H1 (cell line): ENCODE data around the gene SFT2D1. TPM values are rescaled to one million over a fixed set of nuclear protein-coding genes. Genes with fewer than 3 reads are reported as not detected.
A peak's percentile ranks its signal among the peaks of the same experiment; 100 is the strongest.

ENCODE experiments used
- CTCF ChIA-PET: fragments of 300-600 bp; sonication (Branson Sonifier 250); formaldehyde crosslinking; loops from one replicate; lab custom pipeline; 2021; ENCODE audit not compliant: partially characterized antibody; lab: Charles Lee
- POLR2A ChIA-PET: fragments of 300-600 bp; sonication (Branson Sonifier 250); formaldehyde crosslinking; loops from one replicate; lab custom pipeline; 2021; ENCODE audit warnings: inconsistent platforms; ENCODE audit not compliant: partially characterized antibody; lab: Charles Lee
- DNase-seq, 2 experiments: peaks; one replicate each; pipeline versions ENCODE4 v3.0.0 to v3.0.0-alpha.2; 2010 to 2022; ENCODE audit warnings: low spot score in 2 of 2, low read depth in 1 of 2, mixed read lengths in 1 of 2
- FAIRE-seq: peaks from 2 replicates; lab custom pipeline; 2011; peaks lifted over from hg19 to GRCh38; lab: Jason Lieb, UNC
- H2AFZ ChIP-seq: 2 replicates; pipeline ENCODE4 v1.8.1; 2012; ENCODE audit warnings: low read length, inconsistent platforms
- H2AK5ac ChIP-seq: 2 replicates; pipeline ENCODE4 v1.6.1; 2013; ENCODE audit warnings: low read depth, low read length
- H2BK120ac ChIP-seq: replicated peaks from 2 replicates; pipeline ENCODE3; 2013; ENCODE audit warnings: low read depth, low read length, inconsistent platforms
- H2BK12ac ChIP-seq: 2 replicates; pipeline ENCODE4 v1.6.1; 2013; ENCODE audit warnings: low read depth, low read length
- H2BK15ac ChIP-seq: 2 replicates; pipeline ENCODE4 v1.6.1; 2013; ENCODE audit warnings: low read length
- H2BK20ac ChIP-seq: 2 replicates; pipeline ENCODE4 v1.6.1; 2013; ENCODE audit warnings: low read length
- H2BK5ac ChIP-seq: 2 replicates; pipeline ENCODE4 v1.6.1; 2013; ENCODE audit warnings: low read depth, low read length
- H3K14ac ChIP-seq: 2 replicates; pipeline ENCODE4 v1.6.1; 2013; ENCODE audit warnings: inconsistent platforms; ENCODE audit not compliant: insufficient read length
- H3K18ac ChIP-seq: 2 replicates; pipeline ENCODE4 v1.6.1; 2013; ENCODE audit warnings: low read length; ENCODE audit errors: extremely low read depth
- H3K23ac ChIP-seq: 2 replicates; pipeline ENCODE4 v1.6.1; 2013; ENCODE audit warnings: inconsistent platforms; ENCODE audit not compliant: insufficient read length
- H3K23me2 ChIP-seq: 2 replicates; pipeline ENCODE4 v1.6.1; 2013; ENCODE audit warnings: low read depth, low read length
- H3K27ac ChIP-seq: 2 replicates; pipeline ENCODE4 v1.6.1; 2011; ENCODE audit warnings: low read depth, low read length, inconsistent platforms
- H3K27me3 ChIP-seq, 4 experiments: replicated peaks in 1 of 4; 1 replicate in 1 of 4; 2 replicates in 3 of 4; pipeline versions ENCODE4 v1.6.1 to v1.8.1; 2011 to 2013; ENCODE audit warnings: low read length in 3 of 4, mild to moderate bottlenecking in 3 of 4, inconsistent platforms in 2 of 4, mixed read lengths in 2 of 4, moderate library complexity in 1 of 4; ENCODE audit not compliant: control insufficient read depth in 3 of 4, insufficient read depth in 3 of 4; ENCODE audit errors: extremely low read depth in 1 of 4
- H3K36me3 ChIP-seq, 4 experiments: 2 replicates each; pipeline versions ENCODE4 v1.6.1 to v1.8.1; 2011 to 2013; ENCODE audit warnings: mild to moderate bottlenecking in 4 of 4, low read length in 3 of 4, moderate library complexity in 2 of 4, control low read depth in 1 of 4, inconsistent platforms in 1 of 4; ENCODE audit not compliant: insufficient read depth in 4 of 4, control insufficient read depth in 2 of 4
- H3K4ac ChIP-seq: replicated peaks from 2 replicates; pipeline ENCODE3; 2013; ENCODE audit warnings: low read length, low read depth, mixed read lengths, inconsistent platforms; ENCODE audit not compliant: insufficient read length
- H3K4me1 ChIP-seq, 4 experiments: replicated peaks in 1 of 4; 1 replicate in 1 of 4; 2 replicates in 3 of 4; pipeline versions ENCODE4 v1.6.1 to v1.8.1; 2011 to 2013; ENCODE audit warnings: low read length in 3 of 4, inconsistent platforms in 2 of 4, mixed read lengths in 1 of 4; ENCODE audit not compliant: insufficient read depth in 4 of 4, control insufficient read depth in 3 of 4
- H3K4me2 ChIP-seq, 2 experiments: 2 replicates each; pipeline versions ENCODE4 v1.6.1 to v1.8.1; 2011 to 2013; ENCODE audit warnings: low read depth in 2 of 2, low read length in 2 of 2, control low read depth in 1 of 2, inconsistent platforms in 1 of 2, mild to moderate bottlenecking in 1 of 2; ENCODE audit not compliant: insufficient read depth in 1 of 2
- H3K4me3 ChIP-seq, 4 experiments: fragments of 200-600, 300-600 bp in 1 of 4; sonication (generic), shearing (Covaris generic), sonication (Bioruptor Twin) in 1 of 4; 2 replicates each; pipeline versions ENCODE4 v1.5.1 to v1.8.1; 2011 to 2016; ENCODE audit warnings: low read length in 4 of 4, low read depth in 3 of 4, control low read depth in 2 of 4, inconsistent platforms in 2 of 4, mild to moderate bottlenecking in 2 of 4, mixed read lengths in 1 of 4, moderate library complexity in 1 of 4; ENCODE audit not compliant: insufficient read depth in 2 of 4; ENCODE audit errors: extremely low read depth in 1 of 4
- H3K56ac ChIP-seq: replicated peaks from 2 replicates; pipeline ENCODE3; 2013; ENCODE audit warnings: low read depth, mild to moderate bottlenecking, mixed read lengths, low read length, inconsistent platforms; ENCODE audit not compliant: insufficient read length
- H3K79me1 ChIP-seq: 2 replicates; pipeline ENCODE4 v1.6.1; 2013; ENCODE audit warnings: low read depth, low read length, control low read depth
- H3K79me2 ChIP-seq, 2 experiments: 2 replicates each; pipeline versions ENCODE4 v1.6.1 to v1.8.1; 2012 to 2013; ENCODE audit warnings: low read length in 2 of 2, mild to moderate bottlenecking in 2 of 2, inconsistent platforms in 1 of 2; ENCODE audit not compliant: insufficient read depth in 2 of 2, control insufficient read depth in 1 of 2
- H3K9ac ChIP-seq, 4 experiments: replicated peaks in 1 of 4; 1 replicate in 1 of 4; 2 replicates in 3 of 4; pipeline versions ENCODE4 v1.6.1 to v1.8.1; 2011 to 2013; ENCODE audit warnings: low read depth in 3 of 4, low read length in 3 of 4, control low read depth in 2 of 4, mild to moderate bottlenecking in 2 of 4, moderate library complexity in 2 of 4, inconsistent platforms in 1 of 4; ENCODE audit errors: extremely low read depth in 1 of 4
- H3K9me3 ChIP-seq, 2 experiments: 2 replicates each; pipeline versions ENCODE4 v1.6.1 to v1.8.1; 2012 to 2013; ENCODE audit warnings: mild to moderate bottlenecking in 2 of 2, moderate library complexity in 2 of 2, control low read depth in 1 of 2, inconsistent platforms in 1 of 2, low read depth in 1 of 2, low read length in 1 of 2, mixed read lengths in 1 of 2; ENCODE audit not compliant: insufficient read depth in 2 of 2
- H4K20me1 ChIP-seq, 2 experiments: replicated peaks in 1 of 2; 2 replicates each; pipeline versions ENCODE3 to v1.8.1; 2011 to 2013; ENCODE audit warnings: inconsistent platforms in 2 of 2, low read length in 2 of 2, mild to moderate bottlenecking in 1 of 2; ENCODE audit not compliant: insufficient read depth in 2 of 2, control insufficient read depth in 1 of 2
- H4K5ac ChIP-seq: 2 replicates; pipeline ENCODE4 v1.6.1; 2013; ENCODE audit warnings: low read length, low read depth, mixed read lengths, inconsistent platforms; ENCODE audit not compliant: insufficient read length
- H4K8ac ChIP-seq: 2 replicates; pipeline ENCODE4 v1.8.0; 2013; ENCODE audit warnings: mild to moderate bottlenecking, moderate library complexity, low read length, inconsistent platforms; ENCODE audit not compliant: insufficient read depth; ENCODE audit errors: extremely low read depth
- H4K91ac ChIP-seq: replicated peaks from 2 replicates; pipeline ENCODE3; 2013; ENCODE audit warnings: low read length, mixed read lengths, inconsistent platforms; ENCODE audit not compliant: insufficient read length
- BCL11A ChIP-seq, 2 experiments: IDR thresholded peaks; one replicate each; pipeline ENCODE4 v1.6.1; 2011; ENCODE audit warnings: low read depth in 2 of 2, low read length in 2 of 2, mild to moderate bottlenecking in 2 of 2
- MAFK ChIP-seq: IDR thresholded peaks from 2 replicates; pipeline ENCODE4 v1.6.1; 2012; ENCODE audit warnings: low read depth, mild to moderate bottlenecking, improper control_type of control experiment, low read length
- PHF8 ChIP-seq: fragments of 200-600 bp; sonication (generic); conservative IDR thresholded peaks from 2 replicates; pipeline ENCODE4 v1.7.1; 2012; ENCODE audit warnings: low read depth, mild to moderate bottlenecking, inconsistent platforms, low read length, moderate library complexity
- WGBS, 2 experiments: shearing (Covaris generic) in 1 of 2; methylation state at CpG; one replicate each; pipeline versions ENCODE4 v1.1.6 to v1.1.7; 2013 to 2015; ENCODE audit warnings: low lambda C conversion rate in 2 of 2, mixed read lengths in 2 of 2, inconsistent platforms in 1 of 2, low coverage in 1 of 2, missing lambda C conversion rate in 1 of 2; ENCODE audit not compliant: insufficient replicate concordance in 2 of 2, insufficient coverage in 1 of 2, insufficient read length in 1 of 2; ENCODE audit errors: extremely low coverage in 1 of 2, missing lambda C conversion rate in 1 of 2; 5-methylcytosine and 5-hydroxymethylcytosine counted together
- polyA plus RNA-seq, 7 experiments: library from polyadenylated mRNA; depleted of rRNA in 3 of 7; stranded (reverse) in 5 of 7; unstranded in 2 of 7; fragments of >200 nt in 5 of 7; fragments of 200-250 nt in 2 of 7; gene quantifications; 1 replicate in 5 of 7; 2 replicates in 1 of 7; 4 replicates in 1 of 7; pipeline versions ENCODE4 v1.2.1 to v1.2.3, GENCODE V29; 2011 to 2013; ENCODE audit warnings: missing spikeins in 2 of 7, mixed read lengths in 2 of 7
- total RNA-seq: library from RNA; stranded (reverse); fragmentation: NEBNext Ultra II Directional; extraction: Animal tissue kit (Norgen Biotek cat#: 25700); gene quantifications from 2 replicates; pipeline ENCODE4 v1.2.1, GENCODE V29; 2021

SFT2D1 gene
- total and polyA plus RNA-seq, 2 of the 8 experiments (the other 6 are each of a cell fraction or from before 2014, with no cell fraction given): 52.3 to 76.1 TPM

- no peak overlapping the region for H2AK5ac ChIP-seq
- H3K27ac ChIP-seq: no peak overlapping the region
- H4K20me1 ChIP-seq: no peaks in the 10 kb centered on the region
- H2BK15ac ChIP-seq: no peak overlapping the region
- no peaks in the 10 kb centered on the region for H3K79me1 ChIP-seq
- no peak overlapping the region for H2AFZ ChIP-seq
- H2BK5ac ChIP-seq: no peak overlapping the region
- H3K18ac ChIP-seq: no peak overlapping the region; the same call in 1 of the 2 replicates
- no peak overlapping the region for H3K56ac ChIP-seq
- CTCF ChIA-PET: interaction anchor here (1.1 to 4.6 kb wide), 2 partner anchors 13 to 81 kb away, joined by 3 to 19 read pairs; no protein-coding TSS in a partner anchor
- no peak overlapping the region for H4K91ac ChIP-seq
- H2BK20ac ChIP-seq: no peak overlapping the region
- no peaks in the 10 kb centered on the region for H3K23me2 ChIP-seq
- H4K8ac ChIP-seq: peak overlapping the region; percentile 8; the same call in 1 of the 2 replicates
- DNase-seq (no peak), FAIRE-seq (no peak)
- no peak overlapping the region for H3K4me3 ChIP-seq
- H3K4ac ChIP-seq: no peak overlapping the region
- H2BK12ac ChIP-seq: no peak overlapping the region
- H3K23ac ChIP-seq: no peak overlapping the region
- no peaks in the 10 kb centered on the region for H3K79me2 ChIP-seq
- H3K27me3 ChIP-seq: peaks cover 0 to 3% (median 2%) of the 10 kb centered on the region in 4 experiments; a peak in 6 of 7 replicates
- WGBS, 2 experiments: 93% methylated on average over 9 of the region's 9 CpGs; no CpG with 5 or more reads in 1 of the 2 experiments
- H3K4me1 ChIP-seq: no peaks in the 10 kb centered on the region
- H3K36me3 ChIP-seq: no peaks in the 10 kb centered on the region
- TF ChIP-seq BCL11A (IDR thresholded peaks at IDR 0.05; ENCODE audit: low read depth in 2 of 2, low read length in 2 of 2): no peak
- peak; percentile 77 for TF ChIP-seq MAFK
- no peak for TF ChIP-seq PHF8
- POLR2A ChIA-PET: interaction anchor here (1.5 kb wide), 1 partner anchor 17 kb away, joined by 3 read pairs; no protein-coding TSS in a partner anchor
- H3K4me2 ChIP-seq: no peak overlapping the region
- H3K9ac ChIP-seq: no peak overlapping the region
- no peak overlapping the region for H2BK120ac ChIP-seq
- no peak overlapping the region for H3K14ac ChIP-seq
- no peak overlapping the region for H4K5ac ChIP-seq
- peaks cover 6% of the 10 kb centered on the region in 2 experiments; a peak in 1 of 4 replicates for H3K9me3 ChIP-seq
Measured at GRCh38 chr6:166300357-166300987, 41.9 kb downstream of the SFT2D1 start.
